Parathyroid adenoma (tissue), 2 donors: ENCODE data around the gene AMN.

Experiments
- H2AFZ ChIP-seq: fragments of 300-600 bp; sonication (generic); one replicate; pipeline ENCODE4 v1.7.0; 2017; ENCODE audit warnings: antibody characterized with exemption, mild to moderate bottlenecking
- H3K27ac ChIP-seq: fragments of 300-600 bp; sonication (generic); one replicate; pipeline ENCODE4 v1.7.0; 2017
- H3K27me3 ChIP-seq: fragments of 300-600 bp; sonication (generic); one replicate; pipeline ENCODE4 v1.7.0; 2017; ENCODE audit warnings: low read length; ENCODE audit not compliant: control insufficient read depth, insufficient read depth
- H3K36me3 ChIP-seq: fragments of 300-600 bp; sonication (generic); one replicate; pipeline ENCODE4 v1.7.0; 2017; ENCODE audit warnings: low read length; ENCODE audit not compliant: control insufficient read depth, insufficient read depth
- H3K4me1 ChIP-seq: fragments of 300-600 bp; sonication (generic); one replicate; pipeline ENCODE4 v1.7.0; 2017; ENCODE audit warnings: control low read depth
- H3K4me2 ChIP-seq: fragments of 300-600 bp; sonication (generic); one replicate; pipeline ENCODE4 v1.7.0; 2017; ENCODE audit warnings: low read length
- H3K4me3 ChIP-seq: fragments of 300-600 bp; sonication (generic); one replicate; pipeline ENCODE4 v1.7.0; 2017; ENCODE audit warnings: low read depth, low read length
- H3K79me2 ChIP-seq: fragments of 300-600 bp; sonication (generic); one replicate; pipeline ENCODE4 v1.7.0; 2017; ENCODE audit warnings: control low read depth
- H3K9ac ChIP-seq: fragments of 300-600 bp; sonication (generic); one replicate; pipeline ENCODE4 v1.7.0; 2017; ENCODE audit warnings: mild to moderate bottlenecking
- H3K9me3 ChIP-seq: fragments of 300-600 bp; sonication (generic); one replicate; pipeline ENCODE4 v1.7.0; 2017; ENCODE audit warnings: low read length; ENCODE audit not compliant: control insufficient read depth
- TF ChIP-seq, protein P1 (sequence below): fragments of 300-600 bp; sonication (generic); IDR thresholded peaks from one replicate; pipeline ENCODE4 v1.7.0; 2017; ENCODE audit warnings: antibody characterized with exemption, mild to moderate bottlenecking
- donor health status: primary hyperparathyroidism.

AMN gene

DNA sequence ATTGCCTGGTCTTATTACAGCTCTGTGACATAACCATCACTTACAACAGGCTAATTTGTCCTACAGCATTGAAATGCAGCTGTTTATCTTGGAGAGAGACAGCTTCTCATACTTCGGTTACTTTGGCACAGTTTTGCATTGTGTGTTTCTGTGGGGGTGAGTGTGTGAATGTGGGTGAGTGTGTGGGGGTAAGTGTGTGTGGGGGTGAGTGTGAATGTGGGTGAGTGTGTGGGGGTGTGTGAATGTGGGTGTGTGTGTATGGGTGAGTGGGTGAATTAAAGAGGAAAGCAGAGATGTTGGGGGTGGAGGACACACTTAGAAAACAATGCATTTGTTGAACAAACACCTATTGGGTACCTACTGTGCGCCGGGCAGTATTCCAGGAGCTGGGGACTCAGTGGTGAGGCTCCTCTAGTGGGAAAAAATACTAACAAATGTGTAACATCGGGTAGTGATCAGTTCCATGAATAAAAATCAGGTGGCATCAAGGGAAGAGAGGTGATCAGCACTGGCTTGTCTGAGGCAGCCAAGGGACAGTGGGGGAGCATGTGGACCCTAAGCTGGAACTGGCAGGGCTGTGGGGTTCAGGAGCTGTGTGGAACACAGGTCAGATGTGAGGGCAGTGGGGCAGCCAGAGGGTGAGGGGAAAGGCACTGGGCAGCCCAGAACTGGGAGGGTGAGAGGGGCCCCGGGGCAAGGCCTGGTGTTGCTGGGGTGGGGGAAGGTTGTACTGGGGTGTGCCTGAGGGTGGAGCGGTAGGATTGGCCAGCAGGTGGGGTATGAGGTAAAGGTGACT lies 44.1 kb upstream of the AMN start:
- H2AFZ ChIP-seq, result no peak overlapping the region
- no peak overlapping the region for H3K27ac ChIP-seq
- H3K36me3 ChIP-seq, result no peaks in the 10 kb centered on the region

DNA sequence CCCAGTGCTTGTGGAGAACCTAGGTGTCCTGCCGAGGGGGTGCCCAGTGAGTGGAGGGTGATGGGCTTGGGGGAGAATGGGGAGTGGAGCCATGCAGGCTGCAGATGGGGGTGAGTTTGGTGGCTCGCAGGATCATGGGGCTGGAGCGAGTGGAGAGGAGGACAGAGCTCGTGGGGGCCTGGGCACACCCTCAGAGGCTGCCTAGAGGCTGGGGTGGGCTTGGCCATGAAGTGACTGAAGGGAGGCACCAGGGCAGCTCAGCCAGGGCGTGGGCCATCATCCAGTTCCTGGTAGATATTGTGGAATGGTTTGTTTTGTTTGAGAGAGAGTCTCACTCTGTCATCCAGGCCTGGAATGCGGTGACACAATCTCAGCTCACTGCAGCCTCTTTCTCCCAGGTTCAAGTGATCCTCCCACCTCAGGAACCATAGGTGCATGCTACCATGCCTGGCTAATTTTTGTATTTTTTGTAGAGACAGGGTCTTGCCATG lies 43.4 kb upstream of the AMN start:
- no peaks in the 10 kb centered on the region for H3K9me3 ChIP-seq
- no peaks in the 10 kb centered on the region for H3K4me1 ChIP-seq
- TF ChIP-seq, protein P1, sequence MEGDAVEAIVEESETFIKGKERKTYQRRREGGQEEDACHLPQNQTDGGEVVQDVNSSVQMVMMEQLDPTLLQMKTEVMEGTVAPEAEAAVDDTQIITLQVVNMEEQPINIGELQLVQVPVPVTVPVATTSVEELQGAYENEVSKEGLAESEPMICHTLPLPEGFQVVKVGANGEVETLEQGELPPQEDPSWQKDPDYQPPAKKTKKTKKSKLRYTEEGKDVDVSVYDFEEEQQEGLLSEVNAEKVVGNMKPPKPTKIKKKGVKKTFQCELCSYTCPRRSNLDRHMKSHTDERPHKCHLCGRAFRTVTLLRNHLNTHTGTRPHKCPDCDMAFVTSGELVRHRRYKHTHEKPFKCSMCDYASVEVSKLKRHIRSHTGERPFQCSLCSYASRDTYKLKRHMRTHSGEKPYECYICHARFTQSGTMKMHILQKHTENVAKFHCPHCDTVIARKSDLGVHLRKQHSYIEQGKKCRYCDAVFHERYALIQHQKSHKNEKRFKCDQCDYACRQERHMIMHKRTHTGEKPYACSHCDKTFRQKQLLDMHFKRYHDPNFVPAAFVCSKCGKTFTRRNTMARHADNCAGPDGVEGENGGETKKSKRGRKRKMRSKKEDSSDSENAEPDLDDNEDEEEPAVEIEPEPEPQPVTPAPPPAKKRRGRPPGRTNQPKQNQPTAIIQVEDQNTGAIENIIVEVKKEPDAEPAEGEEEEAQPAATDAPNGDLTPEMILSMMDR, result no peak
- no peaks in the 10 kb centered on the region for H3K79me2 ChIP-seq
- H3K4me3 ChIP-seq, result no peak overlapping the region
- no peaks in the 10 kb centered on the region for H3K36me3 ChIP-seq
- H3K27me3 ChIP-seq, result no peaks in the 10 kb centered on the region
- H3K4me2 ChIP-seq, result no peak overlapping the region
- H3K9ac ChIP-seq, result no peak overlapping the region
- H2AFZ ChIP-seq, result no peak overlapping the region
- H3K27ac ChIP-seq, result no peak overlapping the region

More for the DNA sequence above, 44.1 kb upstream of the AMN start:
- Histone ChIP-seq H3K4me1 (no peaks in the 10 kb centered on the region), H3K9ac (no peak overlapping the region), H3K4me3 (no peak overlapping the region), H3K9me3 (no peaks in the 10 kb centered on the region), H3K4me2 (no peak overlapping the region), H3K79me2 (no peaks in the 10 kb centered on the region), H3K27me3 (no peaks in the 10 kb centered on the region)
- TF ChIP-seq, protein P1, result no peak

DNA sequence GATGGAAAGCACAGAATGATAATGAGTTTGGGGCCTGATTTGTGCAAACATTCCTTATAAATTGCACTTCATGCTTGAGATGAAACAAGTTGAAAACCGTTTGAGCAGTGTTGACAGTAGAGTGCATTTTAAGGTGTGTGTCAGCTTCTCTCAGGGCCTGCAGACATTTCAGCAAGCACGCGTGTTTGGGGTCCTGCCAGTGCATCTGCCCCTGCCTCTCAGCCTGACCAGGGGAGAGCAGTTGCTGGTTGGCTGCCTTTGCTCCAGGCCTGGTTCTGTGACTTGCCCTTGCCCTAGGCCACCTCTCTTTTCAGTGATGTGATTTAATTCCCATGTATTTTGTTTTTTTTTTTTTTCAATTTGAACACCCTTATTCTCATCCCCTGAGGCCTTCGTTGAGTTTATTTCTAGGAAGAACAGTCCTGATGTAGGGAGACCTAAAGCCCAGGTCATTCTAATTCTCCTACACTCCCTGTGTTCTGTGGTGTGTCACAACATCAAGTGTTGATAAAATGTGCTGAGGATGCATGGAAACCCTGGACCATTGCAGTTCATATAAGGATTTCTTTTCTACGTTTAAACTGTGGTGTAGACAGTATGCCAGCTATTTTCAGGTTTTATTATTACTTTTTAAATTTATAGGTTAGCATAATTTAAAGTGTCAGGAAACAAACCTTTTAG lies 40.1 kb upstream of the AMN start:
- H3K79me2 ChIP-seq, result no peaks in the 10 kb centered on the region
- no peak overlapping the region for H3K4me2 ChIP-seq
- TF ChIP-seq, protein P1, result no peak
- H3K9me3 ChIP-seq, result no peaks in the 10 kb centered on the region
- H3K9ac ChIP-seq, result no peak overlapping the region
- H3K27me3 ChIP-seq, result no peaks in the 10 kb centered on the region
- no peak overlapping the region for H2AFZ ChIP-seq
- no peaks in the 10 kb centered on the region for H3K4me1 ChIP-seq
- no peak overlapping the region for H3K27ac ChIP-seq
- no peaks in the 10 kb centered on the region for H3K36me3 ChIP-seq
- H3K4me3 ChIP-seq, result no peak overlapping the region

DNA sequence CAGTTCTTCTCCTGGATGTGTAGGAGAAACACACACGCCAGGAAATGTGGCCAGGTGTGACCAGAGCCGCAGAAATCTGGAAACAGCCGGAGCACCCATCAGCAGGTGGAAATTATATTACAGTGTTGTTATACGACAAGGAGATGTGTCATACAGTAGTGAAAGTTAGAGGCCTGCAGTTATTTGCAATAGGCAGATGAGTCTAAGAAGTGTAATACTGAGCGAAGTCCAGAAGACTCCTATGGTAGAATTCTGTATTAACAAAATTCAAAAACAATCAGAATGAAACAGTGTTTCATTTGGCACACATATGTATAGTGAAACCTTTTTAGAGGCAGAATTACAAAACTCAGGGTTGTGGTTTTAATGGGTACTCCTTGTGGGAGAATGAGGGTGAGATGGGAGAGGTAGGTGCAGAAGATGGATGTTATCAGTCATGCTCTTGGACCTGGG lies 39.3 kb upstream of the AMN start:
- H3K27ac ChIP-seq, result no peak overlapping the region
- no peaks in the 10 kb centered on the region for H3K79me2 ChIP-seq
- TF ChIP-seq, protein P1, result no peak
- no peak overlapping the region for H2AFZ ChIP-seq
- no peaks in the 10 kb centered on the region for H3K36me3 ChIP-seq
- no peak overlapping the region for H3K9ac ChIP-seq
- H3K4me2 ChIP-seq, result no peak overlapping the region
- H3K27me3 ChIP-seq, result no peaks in the 10 kb centered on the region
- no peaks in the 10 kb centered on the region for H3K4me1 ChIP-seq
- no peaks in the 10 kb centered on the region for H3K9me3 ChIP-seq
- no peak overlapping the region for H3K4me3 ChIP-seq
